BJ (cell line): ENCODE results near the gene QSER1. TPM values are rescaled to one million over a fixed set of nuclear protein-coding genes. Genes with fewer than 3 reads are reported as not detected.

Experiments
- CTCF ChIA-PET: fragments of 350-600 bp; formaldehyde crosslinking; extraction: SDS; loops from one replicate; lab custom pipeline; 2021; ENCODE audit warnings: antibody characterized with exemption, inconsistent platforms; lab: Yijun Ruan, JAX
- POLR2A ChIA-PET: fragments of 300-600 bp; sonication (Branson Sonifier 250); formaldehyde crosslinking; extraction: SDS; loops from one replicate; lab custom pipeline; 2021; ENCODE audit warnings: antibody characterized with exemption; lab: Charles Lee
- DNase-seq: peaks from one replicate; pipeline ENCODE4 v3.0.0-alpha.2; 2011; ENCODE audit warnings: low read depth
- H3K27me3 ChIP-seq: 2 replicates; pipeline ENCODE4 v1.6.0; 2011; ENCODE audit warnings: low read length; ENCODE audit not compliant: control insufficient read depth, insufficient read depth
- H3K36me3 ChIP-seq: 2 replicates; pipeline ENCODE4 v1.5.1; 2011; ENCODE audit warnings: low read length; ENCODE audit not compliant: control insufficient read depth, insufficient read depth
- H3K4me3 ChIP-seq: 2 replicates; pipeline ENCODE4 v1.5.1; 2011; ENCODE audit warnings: low read depth, mild to moderate bottlenecking, control low read depth, low read length
- polyA plus RNA-seq: library from polyadenylated mRNA; depleted of rRNA; stranded (reverse); fragments of >200 nt; gene quantifications from 2 replicates; pipeline ENCODE4 v1.2.3, GENCODE V29; 2011
- TF ChIP-seq, protein P1 (sequence below): IDR thresholded peaks from 2 replicates; pipeline ENCODE4 v1.5.1; 2011; ENCODE audit warnings: low read depth, mild to moderate bottlenecking, control low read depth, inconsistent platforms, low read length, moderate library complexity; ENCODE audit not compliant: insufficient read depth

QSER1 gene
- polyA plus RNA-seq, 1 experiment = 3.9 TPM

DNA sequence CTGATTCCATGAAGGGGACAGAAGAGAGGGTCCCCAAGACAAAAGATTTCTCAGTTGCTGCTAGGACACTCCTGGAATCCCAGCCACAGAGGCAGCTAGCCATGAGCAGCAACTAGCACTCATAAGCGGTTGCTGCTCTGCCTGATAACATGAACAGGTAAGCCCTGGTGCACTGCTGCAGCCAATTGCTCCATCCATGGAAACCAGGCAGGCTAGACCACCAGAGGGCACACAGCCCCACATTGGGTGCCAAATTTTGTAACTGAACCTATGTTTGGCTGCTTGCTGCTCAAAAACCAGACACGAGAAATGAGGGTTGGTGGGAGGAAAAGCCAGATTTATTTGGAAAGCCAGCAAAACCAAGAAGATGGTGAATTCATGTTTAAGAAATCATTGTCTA lies 21.9 kb upstream of the QSER1 start:
- DNase-seq = no peak
- TF ChIP-seq, protein P1, sequence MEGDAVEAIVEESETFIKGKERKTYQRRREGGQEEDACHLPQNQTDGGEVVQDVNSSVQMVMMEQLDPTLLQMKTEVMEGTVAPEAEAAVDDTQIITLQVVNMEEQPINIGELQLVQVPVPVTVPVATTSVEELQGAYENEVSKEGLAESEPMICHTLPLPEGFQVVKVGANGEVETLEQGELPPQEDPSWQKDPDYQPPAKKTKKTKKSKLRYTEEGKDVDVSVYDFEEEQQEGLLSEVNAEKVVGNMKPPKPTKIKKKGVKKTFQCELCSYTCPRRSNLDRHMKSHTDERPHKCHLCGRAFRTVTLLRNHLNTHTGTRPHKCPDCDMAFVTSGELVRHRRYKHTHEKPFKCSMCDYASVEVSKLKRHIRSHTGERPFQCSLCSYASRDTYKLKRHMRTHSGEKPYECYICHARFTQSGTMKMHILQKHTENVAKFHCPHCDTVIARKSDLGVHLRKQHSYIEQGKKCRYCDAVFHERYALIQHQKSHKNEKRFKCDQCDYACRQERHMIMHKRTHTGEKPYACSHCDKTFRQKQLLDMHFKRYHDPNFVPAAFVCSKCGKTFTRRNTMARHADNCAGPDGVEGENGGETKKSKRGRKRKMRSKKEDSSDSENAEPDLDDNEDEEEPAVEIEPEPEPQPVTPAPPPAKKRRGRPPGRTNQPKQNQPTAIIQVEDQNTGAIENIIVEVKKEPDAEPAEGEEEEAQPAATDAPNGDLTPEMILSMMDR = peak; percentile 22; the same call in 1 of the 2 replicates
- ChIA-PET POLR2A (no interaction called here), CTCF (interaction anchor here (0.7 kb wide), 1 partner anchor 12 kb away, joined by 3 read pairs; no protein-coding TSS in a partner anchor)
- no peaks in the 10 kb centered on the region for H3K27me3 ChIP-seq
- H3K4me3 ChIP-seq = no peak overlapping the region
- no peaks in the 10 kb centered on the region for H3K36me3 ChIP-seq

DNA sequence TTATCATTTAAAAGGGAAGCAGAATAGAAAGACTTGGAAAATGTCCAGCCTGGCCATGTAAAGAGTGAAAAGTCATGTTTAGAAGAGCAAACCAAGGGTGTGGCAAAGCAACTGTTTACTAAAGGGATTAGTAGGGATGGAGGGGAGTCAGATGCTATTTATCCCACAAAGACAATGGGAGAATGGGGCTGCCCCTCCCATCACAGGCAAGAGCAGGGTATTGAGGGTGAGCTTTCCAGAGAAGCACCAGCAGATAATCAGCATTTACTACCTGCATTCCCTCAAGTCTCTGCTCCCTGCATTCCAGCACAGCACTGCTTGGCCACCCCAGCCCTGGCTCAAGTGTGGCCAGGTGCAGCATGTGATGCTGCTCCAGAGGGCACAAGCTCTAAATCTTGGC lies 18.5 kb upstream of the QSER1 start:
- TF ChIP-seq, protein P1 = no peak
- Histone ChIP-seq H3K36me3 (no peaks in the 10 kb centered on the region), H3K4me3 (no peak overlapping the region), H3K27me3 (peaks cover 2% of the 10 kb centered on the region; the same call in 1 of the 2 replicates)
- ChIA-PET CTCF (interaction anchor here (1.3 kb wide), 1 partner anchor 11 kb away, joined by 4 read pairs; no protein-coding TSS in a partner anchor), POLR2A (no interaction called here)
- no peak for DNase-seq

DNA sequence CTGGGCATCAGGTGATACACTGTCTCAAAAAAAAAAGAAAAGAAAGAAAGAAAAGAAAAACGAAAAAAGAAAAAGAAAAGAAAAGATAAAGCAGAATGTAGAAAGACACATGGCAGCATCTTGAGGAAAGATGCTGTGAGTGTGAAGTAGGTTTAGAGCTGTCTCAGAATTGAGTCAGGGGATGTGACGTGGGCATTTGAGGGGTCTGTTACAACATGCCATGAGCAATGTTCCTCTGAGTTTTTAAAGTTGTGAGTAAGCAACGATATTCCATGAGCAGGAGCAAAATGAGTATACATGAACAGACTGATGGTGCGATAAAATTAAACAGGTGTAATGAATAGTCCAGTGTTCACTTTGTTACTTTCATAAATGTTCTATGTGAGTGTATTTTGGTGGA lies 11.3 kb upstream of the QSER1 start:
- ChIA-PET CTCF (no interaction called here), POLR2A (no interaction called here)
- Histone ChIP-seq H3K4me3 (no peak overlapping the region), H3K27me3 (peaks cover 2% of the 10 kb centered on the region; the same call in 1 of the 2 replicates), H3K36me3 (no peaks in the 10 kb centered on the region)
- TF ChIP-seq, protein P1 = no peak
- no peak for DNase-seq

DNA sequence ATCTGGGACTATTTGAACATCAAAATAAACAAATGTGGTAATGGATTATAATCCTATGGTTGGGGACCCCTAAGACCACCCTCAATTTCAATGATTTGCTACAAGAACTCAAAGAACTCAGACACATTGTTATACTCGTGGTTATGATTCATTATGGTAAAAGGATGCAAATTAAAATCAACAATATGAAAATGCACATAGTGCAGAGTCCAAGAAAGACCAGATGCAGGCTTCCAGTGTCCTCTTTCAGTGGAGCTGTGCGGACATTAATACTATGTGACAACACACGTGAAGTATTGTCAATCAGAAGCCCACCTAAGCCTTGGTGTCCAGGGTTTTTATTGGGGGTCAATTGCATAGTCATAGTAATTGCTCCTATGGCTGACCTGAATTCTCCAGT lies 9.2 kb upstream of the QSER1 start:
- no peak for DNase-seq
- POLR2A ChIA-PET = no interaction called here
- CTCF ChIA-PET = interaction anchor here (1.0 kb wide), 1 partner anchor 11 kb away, joined by 3 read pairs; no protein-coding TSS in a partner anchor
- TF ChIP-seq, protein P1 = no peak
- Histone ChIP-seq H3K27me3 (peaks cover 2% of the 10 kb centered on the region; the same call in 1 of the 2 replicates), H3K4me3 (no peak overlapping the region), H3K36me3 (no peaks in the 10 kb centered on the region)

DNA sequence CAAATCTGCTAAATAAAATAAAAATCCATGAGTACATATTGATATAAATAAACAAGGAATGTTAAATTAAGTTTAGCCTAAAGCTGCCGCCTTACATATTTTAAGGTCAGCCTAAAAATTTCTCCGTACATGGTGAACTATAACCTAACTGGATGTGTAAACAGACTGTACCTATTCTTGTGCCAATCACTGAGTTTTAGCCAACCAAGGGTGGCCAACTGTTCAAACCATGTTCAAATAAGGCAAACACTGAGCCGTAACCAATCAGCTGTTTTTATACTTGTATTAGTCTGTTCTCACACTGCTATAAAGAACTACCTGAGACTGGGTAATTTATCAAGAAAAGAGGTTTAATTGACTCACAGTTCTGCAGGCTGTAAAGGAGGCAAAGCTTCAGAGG lies 8.6 kb upstream of the QSER1 start:
- Histone ChIP-seq H3K4me3 (no peak overlapping the region), H3K27me3 (peaks cover under 1% of the 10 kb centered on the region; the same call in 1 of the 2 replicates), H3K36me3 (no peaks in the 10 kb centered on the region)
- no peak for DNase-seq
- TF ChIP-seq, protein P1 = no peak
- CTCF ChIA-PET = interaction anchor here (1.5 kb wide), 1 partner anchor 75 kb away, joined by 3 read pairs; no protein-coding TSS in a partner anchor
- POLR2A ChIA-PET = no interaction called here
